ENCODE measurements around the gene CCDC51. TPM values are rescaled to one million over a fixed set of nuclear protein-coding genes. Genes with fewer than 3 reads are reported as not detected.
A peak's percentile ranks its signal among the peaks of the same experiment; 100 is the strongest.

The CCDC51 gene
- total and polyA plus RNA-seq, 2 of the 13 experiments (the other 11 are each of a cell fraction or from before 2014, with no cell fraction given): 18.1 to 29.4 TPM

DNA sequence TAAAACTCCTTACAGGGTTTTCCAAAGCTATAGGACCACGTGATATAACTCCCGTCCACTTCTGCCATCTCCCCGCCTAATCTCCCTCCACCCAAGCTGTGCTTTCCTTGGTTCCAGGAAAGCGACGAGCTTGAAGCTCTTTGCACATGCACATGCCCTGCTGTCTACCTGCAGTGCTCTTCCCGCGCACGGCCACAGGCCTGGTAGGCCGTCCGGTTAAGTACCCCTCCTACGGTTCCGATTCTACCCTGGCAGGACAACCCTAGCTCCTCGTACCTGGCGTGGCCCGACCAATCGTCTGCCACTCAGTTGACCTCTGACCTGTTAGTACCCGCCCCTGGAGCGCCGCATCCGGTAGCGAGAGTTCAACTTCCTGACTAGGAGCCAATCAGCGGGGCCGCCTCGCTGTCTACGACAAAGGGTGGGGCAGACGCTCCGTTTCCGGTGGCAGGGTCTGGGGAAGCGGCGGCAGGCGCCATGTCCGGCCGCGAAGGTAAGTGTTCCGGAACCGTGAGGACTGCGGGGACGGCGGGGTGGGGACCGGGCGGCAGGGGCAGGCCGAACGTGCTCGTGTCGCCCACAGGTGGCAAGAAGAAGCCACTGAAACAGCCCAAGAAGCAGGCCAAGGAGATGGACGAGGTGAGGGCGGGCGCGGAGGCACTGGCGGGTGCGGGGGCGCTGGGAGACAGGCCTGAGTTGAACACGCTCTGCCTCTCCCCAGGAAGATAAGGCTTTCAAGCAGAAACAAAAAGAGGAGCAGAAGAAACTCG is at the start of gene CCDC51, which contains the start of gene TMA7 (continued):
- TF ChIP-seq SP2 (CRISPR knock-in tag; IDR thresholded peaks at IDR 0.05): peak; percentile 98
- 0 out of 2 replicates have a peak, but pooled peaks have one; percentile 41 for TF ChIP-seq ZNF30 (CRISPR knock-in tag; IDR thresholded peaks at IDR 0.05)
- TF ChIP-seq, protein P1, sequence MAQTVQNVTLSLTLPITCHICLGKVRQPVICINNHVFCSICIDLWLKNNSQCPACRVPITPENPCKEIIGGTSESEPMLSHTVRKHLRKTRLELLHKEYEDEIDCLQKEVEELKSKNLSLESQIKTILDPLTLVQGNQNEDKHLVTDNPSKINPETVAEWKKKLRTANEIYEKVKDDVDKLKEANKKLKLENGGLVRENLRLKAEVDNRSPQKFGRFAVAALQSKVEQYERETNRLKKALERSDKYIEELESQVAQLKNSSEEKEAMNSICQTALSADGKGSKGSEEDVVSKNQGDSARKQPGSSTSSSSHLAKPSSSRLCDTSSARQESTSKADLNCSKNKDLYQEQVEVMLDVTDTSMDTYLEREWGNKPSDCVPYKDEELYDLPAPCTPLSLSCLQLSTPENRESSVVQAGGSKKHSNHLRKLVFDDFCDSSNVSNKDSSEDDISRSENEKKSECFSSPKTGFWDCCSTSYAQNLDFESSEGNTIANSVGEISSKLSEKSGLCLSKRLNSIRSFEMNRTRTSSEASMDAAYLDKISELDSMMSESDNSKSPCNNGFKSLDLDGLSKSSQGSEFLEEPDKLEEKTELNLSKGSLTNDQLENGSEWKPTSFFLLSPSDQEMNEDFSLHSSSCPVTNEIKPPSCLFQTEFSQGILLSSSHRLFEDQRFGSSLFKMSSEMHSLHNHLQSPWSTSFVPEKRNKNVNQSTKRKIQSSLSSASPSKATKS (CRISPR knock-in tag; IDR thresholded peaks at IDR 0.05): no peak
- no peak for TF ChIP-seq DBP (CRISPR knock-in tag; IDR thresholded peaks at IDR 0.05; ENCODE audit: not compliant biosample characterization)
- peak; percentile 97 for TF ChIP-seq KAT8 (CRISPR knock-in tag; IDR thresholded peaks at IDR 0.05)
- TF ChIP-seq ZNF768 (CRISPR knock-in tag; IDR thresholded peaks at IDR 0.05): 0 out of 2 replicates have a peak, but pooled peaks have one; percentile 32
- TF ChIP-seq MEF2D (CRISPR knock-in tag; IDR thresholded peaks at IDR 0.05): peak; percentile 78; the same call in 1 of the 2 replicates
- TF ChIP-seq MZF1 (CRISPR knock-in tag; IDR thresholded peaks at IDR 0.05; ENCODE audit: borderline replicate concordance): peak; percentile 95
- peak; percentile 89; the same call in 1 of the 2 replicates for TF ChIP-seq NRL (CRISPR knock-in tag; IDR thresholded peaks at IDR 0.05; ENCODE audit: borderline replicate concordance)
- 0 out of 2 replicates have a peak, but pooled peaks have one; percentile 61 for TF ChIP-seq SMYD3 (CRISPR knock-in tag; IDR thresholded peaks at IDR 0.05)
- no peak for TF ChIP-seq ZNF713 (CRISPR knock-in tag; IDR thresholded peaks at IDR 0.05)
- TF ChIP-seq SRSF9 (IDR thresholded peaks at IDR 0.05; ENCODE audit: borderline replicate concordance, insufficient read depth, low read depth, low read length, poor library complexity, severe bottlenecking): no peak
- TF ChIP-seq ZBTB21 (CRISPR knock-in tag; IDR thresholded peaks at IDR 0.05): 0 out of 2 replicates have a peak, but pooled peaks have one; percentile 31
- TF ChIP-seq SMARCC2 (IDR thresholded peaks at IDR 0.05): no peak
- TF ChIP-seq ZFP36 (IDR thresholded peaks at IDR 0.05; ENCODE audit: borderline replicate concordance, low read depth, low read length, partially characterized antibody): no peak
- 0 out of 2 replicates have a peak, but pooled peaks have one; percentile 35 for TF ChIP-seq ZBED4 (CRISPR knock-in tag; IDR thresholded peaks at IDR 0.05; ENCODE audit: borderline replicate concordance)
- TF ChIP-seq HOXA9 (CRISPR knock-in tag; IDR thresholded peaks at IDR 0.05; ENCODE audit: borderline replicate concordance): no peak; the same call in 1 of the 2 replicates
- TF ChIP-seq GTF3A (CRISPR knock-in tag; conservative IDR thresholded peaks at IDR 0.05): no peak
- TF ChIP-seq ZKSCAN8 (CRISPR knock-in tag; IDR thresholded peaks at IDR 0.05; ENCODE audit: borderline replicate concordance): no peak
- TF ChIP-seq ZNF383 (CRISPR knock-in tag; IDR thresholded peaks at IDR 0.05; ENCODE audit: borderline replicate concordance): no peak
- no peak for TF ChIP-seq ZNF619 (CRISPR knock-in tag; IDR thresholded peaks at IDR 0.05)
- TF ChIP-seq GZF1 (CRISPR knock-in tag; IDR thresholded peaks at IDR 0.05): peak; percentile 86
- TF ChIP-seq YEATS4 (CRISPR knock-in tag; IDR thresholded peaks at IDR 0.05; ENCODE audit: borderline replicate concordance): peak; percentile 61; the same call in 1 of the 2 replicates

All from HepG2 (cell line).